Measurements from ENCODE around the gene RAB38.

RAB38 gene

DNA sequence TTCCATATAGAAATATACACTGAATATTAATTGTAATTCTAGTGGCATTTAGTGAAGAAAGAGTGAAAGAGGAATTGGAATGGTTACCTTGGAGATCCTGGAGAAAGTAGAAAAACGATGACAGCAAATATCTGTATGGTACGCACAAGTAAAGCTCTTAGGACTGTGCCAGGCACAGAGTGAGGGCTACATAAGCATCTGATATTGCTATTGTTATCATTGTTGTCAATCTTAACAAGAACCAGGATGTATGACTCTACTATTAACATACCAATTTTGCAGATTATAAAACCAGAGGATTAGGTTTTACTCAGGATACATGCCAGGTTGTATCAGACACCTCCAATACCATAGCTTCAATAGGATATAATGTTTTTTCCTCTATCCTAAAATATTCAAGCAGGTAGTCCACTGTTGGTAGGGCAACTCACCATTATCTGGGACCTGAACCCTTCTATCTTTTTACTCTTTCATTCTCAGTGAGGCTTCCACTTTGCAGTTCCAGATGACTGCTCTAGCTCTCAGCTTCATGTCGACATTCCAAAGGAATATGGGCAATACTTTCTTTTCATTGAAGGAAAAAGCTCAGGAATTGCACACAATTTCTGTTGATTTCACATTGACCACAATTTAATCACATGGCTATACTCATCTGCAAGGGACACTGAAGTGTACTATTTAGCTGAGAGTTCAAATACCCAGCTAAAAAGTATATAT is 73.2 kb downstream of the RAB38 start:
- no peak for DNase-seq

GRCh38 chr11:88100151-88100550 is 75.1 kb downstream of the RAB38 start:
- no peak for DNase-seq

GRCh38 chr11:88098289-88098688 is 77.0 kb downstream of the RAB38 start:
- DNase-seq = no peak

DNA sequence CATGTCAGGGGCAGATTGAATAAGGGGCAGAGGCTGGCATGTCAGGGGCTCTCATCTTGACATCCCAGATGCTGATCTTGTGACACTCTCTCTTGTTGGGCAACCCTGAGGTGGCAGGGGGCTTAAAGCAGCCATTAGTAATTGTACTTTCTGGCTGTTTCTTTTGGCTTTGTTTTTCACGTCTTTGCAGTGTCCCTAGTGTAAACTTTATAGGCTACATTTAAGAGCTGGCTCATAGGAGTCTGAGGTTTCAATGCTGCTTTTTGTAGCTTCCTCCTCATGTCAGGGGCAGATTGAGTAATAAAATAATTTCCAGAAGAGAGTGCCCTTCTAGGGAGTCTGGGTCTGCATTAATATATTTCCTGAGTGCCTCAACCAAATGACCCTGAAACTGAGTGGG is 86.1 kb downstream of the RAB38 start:
- DNase-seq = no peak

- DNase-seq = no peak
Observed at GRCh38 chr11:88087337-88087736, 87.9 kb downstream of the RAB38 start.

DNA sequence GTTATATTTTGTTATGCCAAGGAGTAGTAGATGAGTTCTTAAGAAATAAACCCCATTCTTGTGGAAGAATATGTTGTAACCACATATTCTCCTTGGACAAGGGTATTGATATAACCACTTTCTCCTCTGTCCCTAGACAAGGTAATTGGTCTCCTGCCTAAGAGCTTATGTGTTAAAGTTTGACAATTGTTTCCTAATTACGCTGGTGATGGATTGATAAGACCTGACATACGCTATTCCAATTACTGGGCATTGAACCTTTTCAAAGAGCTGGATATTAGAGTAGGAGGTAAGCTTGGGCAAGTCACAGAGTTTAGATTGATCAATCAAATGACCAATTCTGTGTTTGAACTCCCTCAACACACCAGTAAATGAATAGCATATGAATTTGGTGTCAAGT is 88.9 kb downstream of the RAB38 start:
- no peak for DNase-seq

GRCh38 chr11:88070437-88070836 is 104.8 kb downstream of the RAB38 start:
- DNase-seq = no peak

GRCh38 chr11:88068848-88069554 is 106.2 kb downstream of the RAB38 start:
- no peak for DNase-seq

- DNase-seq = no peak
Observed at GRCh38 chr11:88066090-88066489, 109.2 kb downstream of the RAB38 start.

- no peak for DNase-seq
Observed at GRCh38 chr11:88064097-88064705, 111.0 kb downstream of the RAB38 start.

Data from cortex of kidney (tissue), 1 donor.